Ascending aorta (tissue), 2 donors: ENCODE data around the gene RNF167. TPM values are rescaled to one million over a fixed set of nuclear protein-coding genes. Genes with fewer than 3 reads are reported as not detected.

Experiments
- DNase-seq, 2 donors: peaks; one replicate each; pipeline ENCODE4 v3.0.0-alpha.2; 2019; ENCODE audit warnings: low spot score in 2 of 2
- H3K27ac ChIP-seq, 2 donors: fragments of 200-600 bp; sonication (generic); one replicate each; pipeline ENCODE4 v1.5.1; 2016 to 2017; ENCODE audit warnings: mild to moderate bottlenecking in 1 of 2
- H3K27me3 ChIP-seq: fragments of 200-600 bp; sonication (generic); one replicate; pipeline ENCODE4 v1.5.1; 2017
- H3K36me3 ChIP-seq, 2 donors: fragments of 200-600 bp; sonication (generic); one replicate each; pipeline ENCODE4 v1.5.1; 2016
- H3K4me1 ChIP-seq, 2 donors: fragments of 200-600 bp; sonication (generic); one replicate each; pipeline ENCODE4 v1.5.1; 2016 to 2017; ENCODE audit warnings: mild to moderate bottlenecking in 1 of 2
- H3K4me3 ChIP-seq, 2 donors: fragments of 200-600 bp; sonication (generic); one replicate each; pipeline ENCODE4 v1.5.1; 2016 to 2017; ENCODE audit warnings: mild to moderate bottlenecking in 1 of 2
- H3K9me3 ChIP-seq, 2 donors: fragments of 200-600 bp; sonication (generic); one replicate each; pipeline ENCODE4 v1.5.1; 2016
- intact Hi-C: fragments of 100-400 bp; cut with DNase I; formaldehyde crosslinking; loops from one replicate; pipeline ENCODE4 v1.15.1; 2023
- total RNA-seq: library from RNA; depleted of rRNA; stranded (reverse); fragments of >200 nt; gene quantifications from one replicate; pipeline ENCODE4 v1.1.0, GENCODE V29; 2016
- TF ChIP-seq, protein P1 (sequence below), 3 experiments: fragments of 200-600 bp in 2 of 3; fragments of 450-650 bp in 1 of 3; sonication (generic) in 2 of 3; IDR thresholded peaks; one replicate each; pipeline ENCODE4 v1.5.1; 2016 to 2019; ENCODE audit warnings: antibody characterized with exemption in 3 of 3, mild to moderate bottlenecking in 1 of 3, moderate library complexity in 1 of 3

The RNF167 gene
- total RNA-seq, 1 donor from 2014 or later = 164 TPM

DNA sequence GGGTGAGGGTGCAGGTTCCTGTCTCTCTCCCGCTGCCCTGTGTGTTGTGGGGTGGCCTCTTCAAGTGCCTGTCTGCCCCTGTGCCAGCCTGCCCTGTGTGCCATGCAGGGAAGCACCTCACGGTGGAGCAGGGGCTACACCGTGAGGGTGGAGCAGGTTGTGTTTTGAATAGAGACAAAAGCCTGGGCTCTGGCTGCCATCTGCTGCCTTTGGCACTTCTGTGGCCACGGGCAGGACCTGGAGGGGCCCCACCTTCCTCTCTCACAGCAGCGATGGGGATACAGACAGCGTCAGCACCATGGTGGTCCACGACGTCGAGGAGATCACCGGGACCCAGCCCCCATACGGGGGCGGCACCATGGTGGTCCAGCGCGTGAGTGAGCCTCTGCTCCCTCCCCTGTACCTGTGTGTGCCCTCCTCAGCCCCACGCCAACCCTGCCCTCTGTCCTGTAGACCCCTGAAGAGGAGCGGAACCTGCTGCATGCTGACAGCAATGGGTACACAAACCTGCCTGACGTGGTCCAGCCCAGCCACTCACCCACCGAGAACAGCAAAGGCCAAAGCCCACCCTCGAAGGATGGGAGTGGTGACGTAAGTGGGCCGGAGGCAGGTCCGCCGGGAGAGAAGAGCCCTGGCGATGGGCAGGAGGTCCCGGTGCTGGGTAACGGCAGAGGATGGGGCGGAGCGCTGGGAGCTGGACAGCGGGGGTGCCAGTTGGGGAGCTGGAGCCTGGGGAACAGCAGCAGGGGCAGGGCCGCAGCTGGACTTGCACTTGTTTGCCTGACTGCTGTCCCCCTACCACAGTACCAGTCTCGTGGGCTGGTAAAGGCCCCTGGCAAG, 46.1 kb upstream of the RNF167 start:
- Histone ChIP-seq H3K27ac (no peak overlapping the region), H3K4me1 (peaks cover 1 to 2% of the 10 kb centered on the region in 2 donors), H3K9me3 (no peaks in the 10 kb centered on the region), H3K36me3 (peaks cover 77 to 80% of the 10 kb centered on the region in 2 donors), H3K27me3 (no peaks in the 10 kb centered on the region), H3K4me3 (no peak overlapping the region)
- intact Hi-C loops = no loop called here
- DNase-seq = no peak
- TF ChIP-seq, protein P1, sequence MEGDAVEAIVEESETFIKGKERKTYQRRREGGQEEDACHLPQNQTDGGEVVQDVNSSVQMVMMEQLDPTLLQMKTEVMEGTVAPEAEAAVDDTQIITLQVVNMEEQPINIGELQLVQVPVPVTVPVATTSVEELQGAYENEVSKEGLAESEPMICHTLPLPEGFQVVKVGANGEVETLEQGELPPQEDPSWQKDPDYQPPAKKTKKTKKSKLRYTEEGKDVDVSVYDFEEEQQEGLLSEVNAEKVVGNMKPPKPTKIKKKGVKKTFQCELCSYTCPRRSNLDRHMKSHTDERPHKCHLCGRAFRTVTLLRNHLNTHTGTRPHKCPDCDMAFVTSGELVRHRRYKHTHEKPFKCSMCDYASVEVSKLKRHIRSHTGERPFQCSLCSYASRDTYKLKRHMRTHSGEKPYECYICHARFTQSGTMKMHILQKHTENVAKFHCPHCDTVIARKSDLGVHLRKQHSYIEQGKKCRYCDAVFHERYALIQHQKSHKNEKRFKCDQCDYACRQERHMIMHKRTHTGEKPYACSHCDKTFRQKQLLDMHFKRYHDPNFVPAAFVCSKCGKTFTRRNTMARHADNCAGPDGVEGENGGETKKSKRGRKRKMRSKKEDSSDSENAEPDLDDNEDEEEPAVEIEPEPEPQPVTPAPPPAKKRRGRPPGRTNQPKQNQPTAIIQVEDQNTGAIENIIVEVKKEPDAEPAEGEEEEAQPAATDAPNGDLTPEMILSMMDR (IDR thresholded peaks at IDR 0.05) = no peak

DNA sequence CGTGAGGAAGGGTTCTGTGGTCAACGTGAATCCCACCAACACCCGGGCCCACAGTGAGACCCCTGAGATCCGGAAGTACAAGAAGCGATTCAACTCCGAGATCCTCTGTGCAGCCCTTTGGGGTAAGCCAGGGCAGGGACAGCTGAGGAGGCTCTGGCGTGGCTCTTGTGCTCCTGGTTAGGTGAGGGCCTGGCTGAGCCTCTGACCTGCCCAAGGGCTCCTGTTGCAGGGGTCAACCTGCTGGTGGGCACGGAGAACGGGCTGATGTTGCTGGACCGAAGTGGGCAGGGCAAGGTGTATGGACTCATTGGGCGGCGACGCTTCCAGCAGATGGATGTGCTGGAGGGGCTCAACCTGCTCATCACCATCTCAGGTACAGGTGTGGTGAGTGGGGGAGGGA, 44.9 kb upstream of the RNF167 start:
- H3K9me3 ChIP-seq = no peaks in the 10 kb centered on the region
- intact Hi-C loops = no loop called here
- no peak for DNase-seq
- TF ChIP-seq, protein P1 (IDR thresholded peaks at IDR 0.05) = no peak
- peaks cover 69 to 72% of the 10 kb centered on the region in 2 donors for H3K36me3 ChIP-seq
- no peak overlapping the region for H3K27ac ChIP-seq
- H3K27me3 ChIP-seq = peaks cover 2% of the 10 kb centered on the region
- H3K4me1 ChIP-seq = peaks cover 3 to 5% of the 10 kb centered on the region in 2 donors
- no peak overlapping the region for H3K4me3 ChIP-seq

DNA sequence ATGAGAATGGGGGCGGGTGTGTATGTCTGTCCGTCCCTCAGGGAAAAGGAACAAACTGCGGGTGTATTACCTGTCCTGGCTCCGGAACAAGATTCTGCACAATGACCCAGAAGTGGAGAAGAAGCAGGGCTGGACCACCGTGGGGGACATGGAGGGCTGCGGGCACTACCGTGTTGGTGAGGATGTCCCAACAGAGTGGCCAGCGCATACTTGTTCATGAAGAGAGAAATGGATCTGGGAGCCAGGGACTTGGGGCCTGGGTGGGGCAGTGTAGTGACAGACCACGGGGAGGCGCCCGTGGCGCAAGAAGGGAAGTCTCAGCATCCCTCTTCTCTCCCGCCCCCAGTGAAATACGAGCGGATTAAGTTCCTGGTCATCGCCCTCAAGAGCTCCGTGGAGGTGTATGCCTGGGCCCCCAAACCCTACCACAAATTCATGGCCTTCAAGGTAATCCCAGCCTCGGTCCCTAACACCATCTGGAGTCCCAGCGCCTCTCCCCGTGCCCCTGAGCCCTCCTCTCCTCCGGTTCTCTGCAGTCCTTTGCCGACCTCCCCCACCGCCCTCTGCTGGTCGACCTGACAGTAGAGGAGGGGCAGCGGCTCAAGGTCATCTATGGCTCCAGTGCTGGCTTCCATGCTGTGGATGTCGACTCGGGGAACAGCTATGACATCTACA, 44.3 kb upstream of the RNF167 start:
- DNase-seq = no peak
- Histone ChIP-seq H3K4me3 (no peak overlapping the region), H3K36me3 (peaks cover 62 to 65% of the 10 kb centered on the region in 2 donors), H3K27me3 (peaks cover 7% of the 10 kb centered on the region), H3K4me1 (peaks cover 3 to 5% of the 10 kb centered on the region in 2 donors), H3K27ac (no peak overlapping the region), H3K9me3 (no peaks in the 10 kb centered on the region)
- intact Hi-C loops = no loop called here
- TF ChIP-seq, protein P1 (IDR thresholded peaks at IDR 0.05) = no peak

DNA sequence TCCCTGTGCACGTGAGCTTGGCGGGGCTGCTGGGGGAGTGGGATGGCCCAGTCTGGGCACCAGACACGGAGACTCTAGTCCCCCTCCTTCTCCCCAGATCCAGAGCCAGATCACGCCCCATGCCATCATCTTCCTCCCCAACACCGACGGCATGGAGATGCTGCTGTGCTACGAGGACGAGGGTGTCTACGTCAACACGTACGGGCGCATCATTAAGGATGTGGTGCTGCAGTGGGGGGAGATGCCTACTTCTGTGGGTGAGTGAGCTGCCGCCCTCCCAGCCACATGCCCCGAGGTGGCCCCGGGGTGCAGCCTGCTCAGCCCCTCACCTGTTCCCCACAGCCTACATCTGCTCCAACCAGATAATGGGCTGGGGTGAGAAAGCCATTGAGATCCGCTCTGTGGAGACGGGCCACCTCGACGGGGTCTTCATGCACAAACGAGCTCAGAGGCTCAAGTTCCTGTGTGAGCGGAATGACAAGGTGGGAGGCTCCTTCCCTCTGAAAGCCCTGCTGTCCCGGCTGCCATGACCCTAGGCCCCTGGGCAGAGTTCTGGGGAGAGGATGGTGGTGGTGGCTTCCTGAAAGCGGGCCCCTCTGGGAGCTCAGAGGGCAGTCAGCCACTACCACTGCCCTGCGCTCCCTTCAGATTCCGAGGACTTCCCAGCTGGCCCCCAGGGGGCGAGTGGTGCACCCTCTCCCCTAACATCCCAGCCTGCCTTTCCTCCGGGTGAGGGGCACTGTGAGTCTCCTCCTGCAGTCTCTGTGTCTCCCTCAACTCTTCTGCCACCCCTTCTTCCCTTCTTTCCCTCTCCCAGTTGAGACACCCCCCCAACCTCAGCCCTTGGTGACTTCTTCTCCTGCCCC, 43.5 kb upstream of the RNF167 start:
- intact Hi-C loops = no loop called here
- no peak overlapping the region for H3K27ac ChIP-seq
- peaks cover 7% of the 10 kb centered on the region for H3K27me3 ChIP-seq
- DNase-seq = no peak
- H3K9me3 ChIP-seq = no peaks in the 10 kb centered on the region
- no peak overlapping the region for H3K4me3 ChIP-seq
- peaks cover 3 to 5% of the 10 kb centered on the region in 2 donors for H3K4me1 ChIP-seq
- H3K36me3 ChIP-seq = peaks cover 54 to 57% of the 10 kb centered on the region in 2 donors
- TF ChIP-seq, protein P1 (IDR thresholded peaks at IDR 0.05) = no peak

DNA sequence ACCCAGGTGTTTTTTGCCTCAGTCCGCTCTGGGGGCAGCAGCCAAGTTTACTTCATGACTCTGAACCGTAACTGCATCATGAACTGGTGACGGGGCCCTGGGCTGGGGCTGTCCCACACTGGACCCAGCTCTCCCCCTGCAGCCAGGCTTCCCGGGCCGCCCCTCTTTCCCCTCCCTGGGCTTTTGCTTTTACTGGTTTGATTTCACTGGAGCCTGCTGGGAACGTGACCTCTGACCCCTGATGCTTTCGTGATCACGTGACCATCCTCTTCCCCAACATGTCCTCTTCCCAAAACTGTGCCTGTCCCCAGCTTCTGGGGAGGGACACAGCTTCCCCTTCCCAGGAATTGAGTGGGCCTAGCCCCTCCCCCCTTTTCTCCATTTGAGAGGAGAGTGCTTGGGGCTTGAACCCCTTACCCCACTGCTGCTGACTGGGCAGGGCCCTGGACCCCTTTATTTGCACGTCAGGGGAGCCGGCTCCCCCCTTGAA, 42.8 kb upstream of the RNF167 start:
- Histone ChIP-seq H3K9me3 (no peaks in the 10 kb centered on the region), H3K4me1 (peaks cover 3 to 5% of the 10 kb centered on the region in 2 donors), H3K27ac (no peak overlapping the region), H3K4me3 (no peak overlapping the region), H3K36me3 (peaks cover 48 to 52% of the 10 kb centered on the region in 2 donors), H3K27me3 (peaks cover 7% of the 10 kb centered on the region)
- TF ChIP-seq, protein P1 (IDR thresholded peaks at IDR 0.05) = no peak
- DNase-seq = no peak
- intact Hi-C loops = no loop called here
